ENCODE data around the gene MSN. TPM values are rescaled to one million over a fixed set of nuclear protein-coding genes. Genes with fewer than 3 reads are reported as not detected.

The MSN gene
- polyA plus RNA-seq: 6.6 and 7.1 TPM in 2 replicates

GRCh38 chrX:65667503-65668376 lies at the start of gene MSN:
MSN (plus strand) TSS chrX:65667654; CDS start chrX:65667842, 188 bp downstream.

Other genes starting within 250 kb of the MSN start
- gene LAS1L, start 132.9 kb upstream of the MSN start, polyA plus RNA-seq: 14.2 and 22.6 TPM in 2 replicates